ENCODE measurements around the gene EDDM3A. TPM values are rescaled to one million over a fixed set of nuclear protein-coding genes. Genes with fewer than 3 reads are reported as not detected.

The EDDM3A gene
- polyA plus RNA-seq, 1 donor, result not detected

- no peak for DNase-seq (ENCODE audit: low read depth)
These were observed 41.3 kb downstream of the EDDM3A start for GRCh38 chr14:20787025-20787424.

- no peak for DNase-seq (ENCODE audit: low read depth)
These were observed 43.6 kb downstream of the EDDM3A start for GRCh38 chr14:20789230-20789813.

- no peak for DNase-seq (ENCODE audit: low read depth)
These were observed 44.9 kb downstream of the EDDM3A start for GRCh38 chr14:20790464-20791116.

- no peak for DNase-seq (ENCODE audit: low read depth)
These were observed 45.5 kb downstream of the EDDM3A start for GRCh38 chr14:20791187-20791586.

- DNase-seq (ENCODE audit: low read depth), result no peak
These were observed 45.9 kb downstream of the EDDM3A start for GRCh38 chr14:20791597-20791996.

GRCh38 chr14:20792556-20792955 is 46.9 kb downstream of the EDDM3A start:
- no peak for DNase-seq (ENCODE audit: low read depth)

- DNase-seq (ENCODE audit: low read depth), result no peak
These were observed 49.1 kb downstream of the EDDM3A start for GRCh38 chr14:20794644-20795369.

- no peak for DNase-seq (ENCODE audit: low read depth)
These were observed 51.5 kb downstream of the EDDM3A start for GRCh38 chr14:20797164-20797563.

Other genes starting within 250 kb of the EDDM3A start
- gene RNASE10, start 240.3 kb upstream of the EDDM3A start, polyA plus RNA-seq (ENCODE audit: insufficient read length), result 0.15 TPM
- not detected for gene RNASE9, start 184.8 kb upstream of the EDDM3A start, polyA plus RNA-seq (ENCODE audit: insufficient read length)
- not detected for gene RNASE11, start 157.9 kb upstream of the EDDM3A start, polyA plus RNA-seq (ENCODE audit: insufficient read length)
- gene RNASE12, start 154.5 kb upstream of the EDDM3A start, polyA plus RNA-seq (ENCODE audit: insufficient read length), result not detected
- gene OR6S1, start 104.2 kb upstream of the EDDM3A start, polyA plus RNA-seq (ENCODE audit: insufficient read length), result not detected
- gene RNASE4, start 61.3 kb upstream of the EDDM3A start, polyA plus RNA-seq (ENCODE audit: insufficient read length), result 4.2 TPM
- gene ANG, start 57.1 kb upstream of the EDDM3A start, polyA plus RNA-seq (ENCODE audit: insufficient read length), result 2.0 TPM
- gene EDDM3B, start 22.5 kb downstream of the EDDM3A start, polyA plus RNA-seq (ENCODE audit: insufficient read length), result not detected
- gene RNASE6, start 35.4 kb downstream of the EDDM3A start, polyA plus RNA-seq (ENCODE audit: insufficient read length), result 5.4 TPM
- 162 TPM for gene RNASE1, start 57.0 kb downstream of the EDDM3A start, polyA plus RNA-seq (ENCODE audit: insufficient read length)
- 0.28 TPM for gene RNASE3, start 145.5 kb downstream of the EDDM3A start, polyA plus RNA-seq (ENCODE audit: insufficient read length)
- gene RNASE2, start 209.6 kb downstream of the EDDM3A start, polyA plus RNA-seq (ENCODE audit: insufficient read length), result 0.66 TPM
- gene METTL17, start 244.1 kb downstream of the EDDM3A start, polyA plus RNA-seq (ENCODE audit: insufficient read length), result 47.6 TPM

Measured in forelimb muscle (tissue), 1 donor.